CD4-positive, alpha-beta memory T cell (primary cell): ENCODE data around the gene RCCD1. TPM values are rescaled to one million over a fixed set of nuclear protein-coding genes. Genes with fewer than 3 reads are reported as not detected.
"Not testable (repeated sequence)": the region's sequence is repeated elsewhere in the genome, so short reads cannot be mapped to it uniquely, and the experiment has no call there.

ENCODE experiments used
- CTCF ChIA-PET: fragments of 350-600 bp; sonication (Branson Sonifier 250); formaldehyde crosslinking; loops from one replicate; lab custom pipeline; 2021; ENCODE audit warnings: inconsistent platforms; ENCODE audit not compliant: partially characterized antibody; lab: Charles Lee
- POLR2A ChIA-PET: fragments of 350-600 bp; sonication (Branson Sonifier 250); formaldehyde crosslinking; loops from one replicate; lab custom pipeline; 2021; ENCODE audit not compliant: partially characterized antibody; lab: Charles Lee
- DNase-seq, 5 donors: peaks; one replicate each; pipeline versions ENCODE4 v3.0.0 to v3.0.0-alpha.2; 2020 to 2022; ENCODE audit warnings: mixed read lengths in 1 of 5
- H3K27ac ChIP-seq: one replicate; pipeline ENCODE4 v1.7.0; 2013; ENCODE audit warnings: low read depth, low read length
- H3K27me3 ChIP-seq: 2 replicates; pipeline ENCODE4 v1.7.0; 2013; ENCODE audit warnings: mild to moderate bottlenecking, low read length, moderate library complexity; ENCODE audit not compliant: insufficient read depth
- H3K36me3 ChIP-seq: 2 replicates; pipeline ENCODE4 v1.7.0; 2013; ENCODE audit warnings: mild to moderate bottlenecking, low read length, moderate library complexity; ENCODE audit not compliant: insufficient read depth
- H3K4me1 ChIP-seq: 2 replicates; pipeline ENCODE4 v1.7.0; 2013; ENCODE audit warnings: mild to moderate bottlenecking, low read length, moderate library complexity; ENCODE audit not compliant: insufficient read depth
- H3K4me3 ChIP-seq, 2 donors: one replicate each; pipeline ENCODE4 v1.7.0; 2013; ENCODE audit warnings: low read length in 2 of 2, mild to moderate bottlenecking in 1 of 2
- H3K9me3 ChIP-seq, 2 donors: one replicate each; pipeline ENCODE4 v1.7.0; 2013; ENCODE audit warnings: low read length in 2 of 2, control low read depth in 1 of 2; ENCODE audit not compliant: control insufficient read depth in 1 of 2
- H3K27ac Mint-ChIP-seq, 7 donors: one replicate each; pipeline ENCODE4 v1.8.0; 2020 to 2021; ENCODE audit warnings: mixed read lengths in 7 of 7, mild to moderate bottlenecking in 6 of 7, inconsistent platforms in 3 of 7, moderate library complexity in 3 of 7
- H3K27me3 Mint-ChIP-seq, 2 donors: one replicate each; pipeline ENCODE4 v1.8.0; 2020 to 2021; ENCODE audit warnings: mixed read lengths in 2 of 2
- H3K36me3 Mint-ChIP-seq, 2 donors: one replicate each; pipeline ENCODE4 v1.8.0; 2020 to 2021; ENCODE audit warnings: mixed read lengths in 2 of 2, inconsistent platforms in 1 of 2, mild to moderate bottlenecking in 1 of 2
- H3K4me1 Mint-ChIP-seq, 4 donors: one replicate each; pipeline ENCODE4 v1.8.0; 2020 to 2021; ENCODE audit warnings: mixed read lengths in 4 of 4, mild to moderate bottlenecking in 1 of 4
- H3K4me3 Mint-ChIP-seq, 8 donors: one replicate each; pipeline ENCODE4 v1.8.0; 2020 to 2021; ENCODE audit warnings: mixed read lengths in 8 of 8, mild to moderate bottlenecking in 7 of 8, moderate library complexity in 6 of 8, inconsistent platforms in 3 of 8
- H3K9me3 Mint-ChIP-seq, 8 donors: one replicate each; pipeline ENCODE4 v1.8.0; 2020 to 2021; ENCODE audit warnings: mixed read lengths in 8 of 8, mild to moderate bottlenecking in 5 of 8, inconsistent platforms in 3 of 8, moderate library complexity in 1 of 8
- intact Hi-C: fragments of 100-400 bp; cut with micrococcal nuclease; formaldehyde crosslinking; loops from one replicate; pipeline ENCODE4 v1.15.1; 2023
- polyA plus RNA-seq, 2 donors: library from polyadenylated mRNA; unstranded; fragments of 300-500 nt; fragmentation: Illumina TruSeq; gene quantifications; one replicate each; pipeline ENCODE4 v1.2.3, GENCODE V29; 2021
- total RNA-seq, 2 experiments: library from RNA; stranded (reverse); gene quantifications; one replicate each; pipeline ENCODE4 v1.2.3, GENCODE V29; 2021

Gene RCCD1
- total and polyA plus RNA-seq, 4 experiments from 2014 or later: 2.0 to 15.6 (median 9.3) TPM

DNA sequence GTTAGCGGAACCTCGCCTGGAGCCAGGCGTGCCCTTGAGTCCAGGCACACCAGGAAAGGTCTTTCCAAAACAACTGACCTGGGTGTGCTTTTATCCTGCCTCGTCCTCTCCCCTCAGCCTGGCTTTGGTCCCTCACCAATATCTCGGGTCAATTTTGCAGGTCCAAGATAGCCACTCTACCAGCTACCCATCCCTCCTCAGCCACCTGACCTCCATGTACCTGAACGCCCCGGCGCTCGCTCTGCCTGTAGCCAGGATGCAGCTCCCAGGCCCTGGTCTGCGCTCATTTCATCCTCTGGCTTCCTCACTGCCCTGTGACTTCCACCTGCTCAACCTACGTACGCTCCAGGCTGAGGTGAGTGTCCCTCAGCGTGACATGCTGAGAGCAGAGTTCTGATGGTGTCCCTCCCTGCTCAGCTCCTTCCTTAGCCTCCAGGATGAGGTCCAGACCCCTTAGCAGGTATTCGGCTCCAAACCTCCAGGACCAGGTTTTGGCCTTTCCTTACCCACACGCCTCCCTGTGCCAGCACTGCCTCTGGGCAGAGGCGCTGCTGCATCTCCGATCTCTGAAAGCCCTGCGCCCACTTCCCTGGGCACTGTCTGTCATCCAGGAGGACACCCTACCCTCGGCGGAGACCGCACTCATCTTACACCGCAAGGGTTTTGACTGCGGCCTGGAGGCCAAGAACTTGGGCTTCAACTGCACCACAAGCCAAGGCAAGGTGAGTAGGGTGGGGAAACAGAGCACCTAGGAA, 36.5 kb upstream of the RCCD1 start:
- no peak overlapping the region for H3K4me3 ChIP-seq
- peak overlapping the region in 1 of 7 donors; percentile 47 for H3K27ac Mint-ChIP-seq
- no peaks in the 10 kb centered on the region for H3K9me3 Mint-ChIP-seq
- intact Hi-C loops: no loop called here
- no peak overlapping the region for H3K27ac ChIP-seq
- no peaks in the 10 kb centered on the region for H3K27me3 Mint-ChIP-seq
- POLR2A ChIA-PET: interaction anchor here (0.9 to 5.7 kb wide), 2 partner anchors 14 to 16 kb away, joined by 3 to 40 read pairs; partner anchors contain the start of genes HDDC3 and UNC45A
- H3K4me1 Mint-ChIP-seq: no peaks in the 10 kb centered on the region
- no peaks in the 10 kb centered on the region for H3K9me3 ChIP-seq
- H3K4me1 ChIP-seq: no peaks in the 10 kb centered on the region
- CTCF ChIA-PET: interaction anchor here (1.9 to 2.8 kb wide), 2 partner anchors 14 to 15 kb away, joined by 5 to 6 read pairs; partner anchors contain the start of gene HDDC3
- H3K4me3 Mint-ChIP-seq: no peak overlapping the region
- peaks cover 75% of the 10 kb centered on the region for H3K36me3 ChIP-seq
- H3K36me3 Mint-ChIP-seq: peaks cover 57 to 79% of the 10 kb centered on the region in 2 donors
- no peak for DNase-seq
- no peaks in the 10 kb centered on the region for H3K27me3 ChIP-seq

DNA sequence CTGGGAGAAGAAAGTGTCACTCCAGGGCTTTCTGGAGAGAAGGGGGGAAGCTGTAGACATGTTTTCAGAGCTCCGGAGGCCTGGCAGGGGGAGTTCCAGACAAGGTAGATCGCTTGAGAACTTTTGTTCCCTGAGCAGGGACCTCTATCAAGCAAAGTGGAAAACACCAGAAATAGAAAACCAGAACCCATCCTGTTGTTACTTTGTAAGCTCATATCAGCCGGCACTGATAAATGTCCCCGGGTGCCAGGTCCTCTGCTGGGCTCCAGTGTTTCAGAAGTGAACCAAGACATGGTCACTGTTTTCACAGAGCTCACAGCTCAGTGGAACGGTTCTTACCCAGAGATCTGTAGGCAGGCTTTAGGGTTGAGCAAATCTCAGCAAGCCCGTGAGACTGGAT, 35.8 kb upstream of the RCCD1 start:
- H3K4me3 ChIP-seq: no peak overlapping the region
- H3K36me3 Mint-ChIP-seq: peaks cover 51 to 73% of the 10 kb centered on the region in 2 donors

DNA sequence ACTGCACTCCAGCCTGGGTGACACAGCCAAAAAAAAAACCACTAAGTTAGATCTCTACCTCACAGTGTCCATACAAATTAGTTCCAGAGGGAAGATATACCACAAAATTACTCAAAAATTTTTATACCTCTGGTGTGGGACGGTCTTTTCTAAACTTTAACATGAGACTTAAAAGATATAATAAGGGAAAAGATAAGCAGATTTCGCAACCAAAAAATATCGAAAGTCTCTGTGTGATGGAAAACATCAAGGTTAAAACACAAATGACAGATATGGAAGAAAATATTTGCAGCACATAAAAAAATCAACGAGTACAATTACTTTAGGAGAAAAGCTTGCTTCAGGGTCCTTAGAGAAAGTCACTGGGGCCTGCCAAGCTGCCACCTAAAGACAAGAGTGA, 32.8 kb upstream of the RCCD1 start:
- POLR2A ChIA-PET: interaction anchor here (1.3 to 5.7 kb wide), 2 partner anchors 10 to 18 kb away, joined by 3 to 40 read pairs; partner anchors contain the start of genes HDDC3, MAN2A2 and UNC45A

More for the DNA sequence above, 35.8 kb upstream of the RCCD1 start:
- Mint-ChIP-seq H3K4me1 (no peaks in the 10 kb centered on the region), H3K27me3 (no peaks in the 10 kb centered on the region), H3K9me3 (no peaks in the 10 kb centered on the region), H3K27ac (peak overlapping the region in 1 of 7 donors; percentile 47), H3K4me3 (no peak overlapping the region)
- Histone ChIP-seq H3K36me3 (peaks cover 69% of the 10 kb centered on the region), H3K4me1 (no peaks in the 10 kb centered on the region), H3K9me3 (no peaks in the 10 kb centered on the region), H3K27me3 (no peaks in the 10 kb centered on the region), H3K27ac (no peak overlapping the region)
- CTCF ChIA-PET: interaction anchor here (1.9 to 2.8 kb wide), 2 partner anchors 13 to 15 kb away, joined by 5 to 6 read pairs; partner anchors contain the start of gene HDDC3
- DNase-seq: no peak
- intact Hi-C loops: no loop called here
- POLR2A ChIA-PET: interaction anchor here (0.9 to 5.7 kb wide), 2 partner anchors 13 to 16 kb away, joined by 3 to 40 read pairs; partner anchors contain the start of genes HDDC3 and UNC45A

GRCh38 chr15:90922712-90923322, 31.9 kb upstream of the RCCD1 start:
- not testable (repeated sequence) for H3K9me3 ChIP-seq, DNase-seq, H3K9me3 Mint-ChIP-seq

More for the DNA sequence above, 32.8 kb upstream of the RCCD1 start:
- CTCF ChIA-PET: interaction anchor here (1.3 to 4.2 kb wide), 2 partner anchors 11 to 19 kb away, joined by 3 to 39 read pairs; partner anchors contain the start of genes HDDC3, MAN2A2 and UNC45A
- Histone ChIP-seq H3K36me3 (peaks cover 45% of the 10 kb centered on the region), H3K9me3 (no peaks in the 10 kb centered on the region), H3K27me3 (no peaks in the 10 kb centered on the region), H3K27ac (no peak overlapping the region), H3K4me3 (no peak overlapping the region), H3K4me1 (no peaks in the 10 kb centered on the region)
- Mint-ChIP-seq H3K27ac (no peak overlapping the region), H3K4me1 (peaks cover 0 to 2% (median 0%) of the 10 kb centered on the region in 4 donors), H3K36me3 (peaks cover 32 to 48% of the 10 kb centered on the region in 2 donors), H3K4me3 (no peak overlapping the region), H3K9me3 (no peaks in the 10 kb centered on the region), H3K27me3 (no peaks in the 10 kb centered on the region)
- intact Hi-C loops: no loop called here
- no peak for DNase-seq

DNA sequence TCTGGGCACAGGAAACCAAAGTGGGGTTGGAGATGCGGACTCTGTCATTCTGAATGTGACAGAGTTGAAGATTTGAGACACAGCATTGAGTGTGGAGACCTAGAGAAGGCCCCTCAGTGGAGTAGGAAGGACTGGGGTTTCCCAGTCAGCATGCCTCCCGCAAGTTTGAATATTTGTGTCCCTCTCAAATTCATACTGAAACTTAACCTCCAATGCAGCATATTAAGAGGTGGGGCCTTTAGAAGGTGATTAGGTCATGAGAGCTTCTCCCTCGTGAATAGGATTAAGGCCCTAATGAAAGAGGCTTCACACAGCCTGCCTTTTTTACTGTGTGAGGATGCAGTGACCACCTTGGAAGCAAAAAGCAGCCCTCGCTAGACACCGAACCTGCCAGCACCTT, 30.3 kb upstream of the RCCD1 start:
- Mint-ChIP-seq H3K9me3 (no peaks in the 10 kb centered on the region), H3K27me3 (no peaks in the 10 kb centered on the region), H3K36me3 (peaks cover 13 to 27% of the 10 kb centered on the region in 2 donors), H3K4me3 (no peak overlapping the region), H3K27ac (peak overlapping the region in 4 of 7 donors; percentile 37 to 61 (median 46)), H3K4me1 (peaks cover 2 to 8% (median 6%) of the 10 kb centered on the region in 4 donors)
- Histone ChIP-seq H3K36me3 (peaks cover 22% of the 10 kb centered on the region), H3K27ac (no peak overlapping the region), H3K27me3 (no peaks in the 10 kb centered on the region), H3K9me3 (no peaks in the 10 kb centered on the region), H3K4me3 (no peak overlapping the region), H3K4me1 (peaks cover 6% of the 10 kb centered on the region)
- ChIA-PET CTCF (interaction anchor here (0.7 to 2.7 kb wide), 3 partner anchors 10 to 732 kb away, joined by 3 to 13 read pairs (median 6); partner anchors contain the start of gene UNC45A), POLR2A (no interaction called here)
- intact Hi-C loops: no loop called here
- DNase-seq: no peak

More at GRCh38 chr15:90922712-90923322, 31.9 kb upstream of the RCCD1 start:
- POLR2A ChIA-PET: interaction anchor here (5.7 kb wide), 1 partner anchor 9 kb away, joined by 40 read pairs; the partner anchor contains the start of genes HDDC3 and UNC45A
- H3K27me3 ChIP-seq, intact Hi-C loops, H3K4me1 ChIP-seq, H3K27ac ChIP-seq, H3K4me3 Mint-ChIP-seq, H3K4me1 Mint-ChIP-seq, H3K27me3 Mint-ChIP-seq, H3K27ac Mint-ChIP-seq, H3K4me3 ChIP-seq: not testable (repeated sequence)
- peaks cover 23 to 39% of the 10 kb centered on the region in 2 donors for H3K36me3 Mint-ChIP-seq
- peaks cover 35% of the 10 kb centered on the region for H3K36me3 ChIP-seq
- CTCF ChIA-PET: interaction anchor here (1.3 to 4.2 kb wide), 2 partner anchors 10 to 20 kb away, joined by 3 to 39 read pairs; partner anchors contain the start of genes HDDC3, MAN2A2 and UNC45A

GRCh38 chr15:90926766-90927165, 27.9 kb upstream of the RCCD1 start:
- ChIA-PET POLR2A (interaction anchor here (1.2 to 10.0 kb wide), 3 partner anchors 8 to 24 kb away, joined by 6 to 315 read pairs (median 8); partner anchors contain the start of genes MAN2A2 and UNC45A), CTCF (interaction anchor here (0.7 to 10.3 kb wide), 3 partner anchors 8 to 918 kb away, joined by 3 to 344 read pairs (median 13); partner anchors contain the start of genes MAN2A2 and UNC45A)
- Mint-ChIP-seq H3K27ac (peak overlapping the region in 2 of 7 donors; percentile 44 to 68), H3K36me3 (peaks cover 0 to 15% of the 10 kb centered on the region in 2 donors), H3K4me1 (peaks cover 12 to 32% (median 26%) of the 10 kb centered on the region in 4 donors)
- H3K36me3 ChIP-seq, H3K27ac ChIP-seq, H3K9me3 Mint-ChIP-seq, H3K4me3 Mint-ChIP-seq, DNase-seq, H3K27me3 ChIP-seq, H3K9me3 ChIP-seq, H3K4me3 ChIP-seq, intact Hi-C loops, H3K27me3 Mint-ChIP-seq: not testable (repeated sequence)
- H3K4me1 ChIP-seq: peaks cover 22% of the 10 kb centered on the region
